ENCODE data around the gene ITGB8.
"Not testable (repeated sequence)": the region's sequence is repeated elsewhere in the genome, so short reads cannot be mapped to it uniquely, and the experiment has no call there.

The ITGB8 gene

GRCh38 chr7:20381406-20382034 lies 50.8 kb downstream of the ITGB8 start:
- DNase-seq (ENCODE audit: low spot score): no peak

- no peak for DNase-seq (ENCODE audit: low spot score)
Measured at GRCh38 chr7:20383351-20383750, 52.7 kb downstream of the ITGB8 start.

GRCh38 chr7:20385126-20385525 lies 54.4 kb downstream of the ITGB8 start:
- no peak for DNase-seq (ENCODE audit: low spot score)

GRCh38 chr7:20388084-20388483 lies 57.4 kb downstream of the ITGB8 start:
- no peak for DNase-seq (ENCODE audit: low spot score)

- not testable (repeated sequence) for DNase-seq (ENCODE audit: low spot score)
Measured at GRCh38 chr7:20389192-20389591, 58.5 kb downstream of the ITGB8 start.

GRCh38 chr7:20393021-20393610 lies 62.4 kb downstream of the ITGB8 start:
- DNase-seq (ENCODE audit: low spot score): no peak

GRCh38 chr7:20393616-20394015 lies 62.9 kb downstream of the ITGB8 start:
- no peak for DNase-seq (ENCODE audit: low spot score)

- DNase-seq (ENCODE audit: low spot score): no peak
Measured at GRCh38 chr7:20394284-20394683, 63.6 kb downstream of the ITGB8 start.

- DNase-seq (ENCODE audit: low spot score): no peak
Measured at GRCh38 chr7:20395104-20395503, 64.4 kb downstream of the ITGB8 start.

GRCh38 chr7:20395511-20395910 lies 64.8 kb downstream of the ITGB8 start:
- DNase-seq (ENCODE audit: low spot score): no peak

GRCh38 chr7:20399521-20399920 lies 68.8 kb downstream of the ITGB8 start:
- no peak for DNase-seq (ENCODE audit: low spot score)

- DNase-seq (ENCODE audit: low spot score): no peak
Measured at GRCh38 chr7:20401861-20402746, 71.4 kb downstream of the ITGB8 start.

- no peak for DNase-seq (ENCODE audit: low spot score)
Measured at GRCh38 chr7:20402747-20403230, 72.1 kb downstream of the ITGB8 start.

- no peak for DNase-seq (ENCODE audit: low spot score)
Measured at GRCh38 chr7:20403331-20403730, 72.6 kb downstream of the ITGB8 start.

- no peak for DNase-seq (ENCODE audit: low spot score)
Measured at GRCh38 chr7:20404320-20404719, 73.6 kb downstream of the ITGB8 start.

GRCh38 chr7:20407585-20408466 lies 77.1 kb downstream of the ITGB8 start:
- no peak for DNase-seq (ENCODE audit: low spot score)

GRCh38 chr7:20408467-20408826 lies 77.7 kb downstream of the ITGB8 start:
- DNase-seq (ENCODE audit: low spot score): no peak

GRCh38 chr7:20409961-20410360 lies 79.3 kb downstream of the ITGB8 start:
- no peak for DNase-seq (ENCODE audit: low spot score)

- DNase-seq (ENCODE audit: low spot score): no peak
Measured at GRCh38 chr7:20411372-20411771, 80.7 kb downstream of the ITGB8 start.

GRCh38 chr7:20412032-20412431 lies 81.3 kb downstream of the ITGB8 start:
- DNase-seq (ENCODE audit: low spot score): no peak

- no peak for DNase-seq (ENCODE audit: low spot score)
Measured at GRCh38 chr7:20417260-20417659, 86.6 kb downstream of the ITGB8 start.
